ENCODE data around the gene KCNAB1. TPM values are rescaled to one million over a fixed set of nuclear protein-coding genes. Genes with fewer than 3 reads are reported as not detected.

Gene KCNAB1
- polyA plus RNA-seq, 1 donor (not counting 4 experiments of a cell fraction or from before 2014, with no cell fraction given): 0.03 TPM

GRCh38 chr3:156176048-156176447 lies 55.7 kb downstream of the KCNAB1 start:
- no peaks in the 10 kb centered on the region for H3K27me3 ChIP-seq (ENCODE audit: control insufficient read depth, extremely low read depth, insufficient read depth, low read length)
- TF ChIP-seq CTCF (optimal IDR thresholded peaks at IDR 0.05 in 1 of 3, IDR thresholded peaks at IDR 0.05 in 1 of 3, conservative IDR thresholded peaks at IDR 0.05 in 1 of 3; ENCODE audit: extremely low read depth in 1 of 3, insufficient read depth in 2 of 3, low read length in 3 of 3): no peak
- no peak for TF ChIP-seq EZH2 (IDR thresholded peaks at IDR 0.05; ENCODE audit: low read length)
- H4K20me1 ChIP-seq (ENCODE audit: control insufficient read depth, extremely low read depth, insufficient read depth, low read length): no peaks in the 10 kb centered on the region
- H3K9me1 ChIP-seq (ENCODE audit: control insufficient read depth, extremely low read depth, insufficient read depth, low read length): no peaks in the 10 kb centered on the region
- H3K79me2 ChIP-seq (ENCODE audit: control insufficient read depth, insufficient read depth, low read length): no peaks in the 10 kb centered on the region
- DNase-seq (ENCODE audit: low read depth, low spot score) (no peak), FAIRE-seq (no peak)
- no peak overlapping the region for H3K27ac ChIP-seq (ENCODE audit: control insufficient read depth, insufficient read depth, low read length)
- H3K4me1 ChIP-seq (ENCODE audit: control insufficient read depth, extremely low read depth, insufficient read depth, low read length): peaks cover 12% of the 10 kb centered on the region
- no peak overlapping the region for H3K4me3 ChIP-seq (ENCODE audit: control insufficient read depth in 2 of 3, extremely low read depth in 1 of 3, insufficient read depth in 2 of 3, low read depth in 1 of 3, low read length in 3 of 3)
- H3K36me3 ChIP-seq (ENCODE audit: control insufficient read depth in 2 of 2, extremely low read depth in 1 of 2, insufficient read depth in 2 of 2, low read length in 2 of 2): no peaks in the 10 kb centered on the region
- no peak overlapping the region for H2AFZ ChIP-seq (ENCODE audit: control insufficient read depth, low read length)
- no peaks in the 10 kb centered on the region for H3K9me3 ChIP-seq (ENCODE audit: control insufficient read depth, low read depth, low read length)
- H3K9ac ChIP-seq (ENCODE audit: control insufficient read depth, extremely low read depth, insufficient read depth, low read length): no peak overlapping the region
- H3K4me2 ChIP-seq (ENCODE audit: control insufficient read depth, extremely low read depth, insufficient read depth, low read depth, low read length): no peak overlapping the region
- dilution Hi-C loops (cut with MboI; ENCODE audit: extremely low pct_ligation_motif_present, low sequenced_read_pairs): no loop called here

- dilution Hi-C loops (cut with MboI; ENCODE audit: extremely low pct_ligation_motif_present, low sequenced_read_pairs): no loop called here
- no peak overlapping the region for H2AFZ ChIP-seq (ENCODE audit: control insufficient read depth, low read length)
- DNase-seq (ENCODE audit: low read depth, low spot score) (no peak), FAIRE-seq (no peak)
- H3K4me2 ChIP-seq (ENCODE audit: control insufficient read depth, extremely low read depth, insufficient read depth, low read depth, low read length): no peak overlapping the region
- no peaks in the 10 kb centered on the region for H3K9me1 ChIP-seq (ENCODE audit: control insufficient read depth, extremely low read depth, insufficient read depth, low read length)
- no peaks in the 10 kb centered on the region for H3K9me3 ChIP-seq (ENCODE audit: control insufficient read depth, low read depth, low read length)
- no peak overlapping the region for H3K4me3 ChIP-seq (ENCODE audit: control insufficient read depth in 2 of 3, extremely low read depth in 1 of 3, insufficient read depth in 2 of 3, low read depth in 1 of 3, low read length in 3 of 3)
- H3K27ac ChIP-seq (ENCODE audit: control insufficient read depth, insufficient read depth, low read length): no peak overlapping the region
- H3K27me3 ChIP-seq (ENCODE audit: control insufficient read depth, extremely low read depth, insufficient read depth, low read length): no peaks in the 10 kb centered on the region
- no peaks in the 10 kb centered on the region for H3K79me2 ChIP-seq (ENCODE audit: control insufficient read depth, insufficient read depth, low read length)
- peaks cover 19% of the 10 kb centered on the region for H3K4me1 ChIP-seq (ENCODE audit: control insufficient read depth, extremely low read depth, insufficient read depth, low read length)
- no peaks in the 10 kb centered on the region for H4K20me1 ChIP-seq (ENCODE audit: control insufficient read depth, extremely low read depth, insufficient read depth, low read length)
- TF ChIP-seq CTCF (optimal IDR thresholded peaks at IDR 0.05 in 1 of 3, IDR thresholded peaks at IDR 0.05 in 1 of 3, conservative IDR thresholded peaks at IDR 0.05 in 1 of 3; ENCODE audit: extremely low read depth in 1 of 3, insufficient read depth in 2 of 3, low read length in 3 of 3) (no peak), EZH2 (IDR thresholded peaks at IDR 0.05; ENCODE audit: low read length) (no peak)
- no peaks in the 10 kb centered on the region for H3K36me3 ChIP-seq (ENCODE audit: control insufficient read depth in 2 of 2, extremely low read depth in 1 of 2, insufficient read depth in 2 of 2, low read length in 2 of 2)
- H3K9ac ChIP-seq (ENCODE audit: control insufficient read depth, extremely low read depth, insufficient read depth, low read length): no peak overlapping the region
Observed at GRCh38 chr3:156176629-156177210, 56.3 kb downstream of the KCNAB1 start.

Data from keratinocyte (primary cell).